Choroid plexus epithelial cell (primary cell): ENCODE measurements around the gene MLXIPL.
"Not testable (repeated sequence)": the region's sequence is repeated elsewhere in the genome, so short reads cannot be mapped to it uniquely, and the experiment has no call there.

ENCODE experiments used
- DNase-seq: peaks from one replicate; pipeline ENCODE4 v3.0.0-alpha.2; 2010; ENCODE audit warnings: low read depth
- H3K4me3 ChIP-seq: 2 replicates; pipeline ENCODE4 v1.5.1; 2011; ENCODE audit warnings: low read depth, mild to moderate bottlenecking, control low read depth, low read length, moderate library complexity
- TF ChIP-seq, protein P1 (sequence below): conservative IDR thresholded peaks from 2 replicates; pipeline ENCODE4 v1.5.1; 2011; ENCODE audit warnings: low read depth, mild to moderate bottlenecking, control low read depth, inconsistent platforms, low read length, moderate library complexity

MLXIPL gene

DNA sequence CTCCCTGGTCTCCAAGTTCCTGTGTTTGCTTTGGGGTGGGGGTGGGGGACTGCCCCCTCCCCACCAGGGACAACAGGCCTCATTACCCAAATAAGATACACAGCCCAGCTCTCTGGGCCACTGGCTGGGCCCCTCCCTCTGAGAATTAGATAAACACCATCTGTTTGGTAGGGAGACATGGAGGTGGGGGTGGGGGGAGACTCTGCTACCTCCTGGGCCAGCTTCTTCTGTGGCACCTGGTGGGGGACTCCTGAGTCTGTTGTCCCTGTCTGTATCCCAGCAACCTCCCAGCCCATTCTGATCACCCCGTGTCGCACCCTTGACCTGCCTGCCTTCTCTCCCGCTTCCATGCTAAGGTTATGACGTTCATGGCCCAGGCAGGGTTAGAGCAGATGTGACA is 5.8 kb downstream of the MLXIPL start:
- no peak for DNase-seq
- TF ChIP-seq, protein P1, sequence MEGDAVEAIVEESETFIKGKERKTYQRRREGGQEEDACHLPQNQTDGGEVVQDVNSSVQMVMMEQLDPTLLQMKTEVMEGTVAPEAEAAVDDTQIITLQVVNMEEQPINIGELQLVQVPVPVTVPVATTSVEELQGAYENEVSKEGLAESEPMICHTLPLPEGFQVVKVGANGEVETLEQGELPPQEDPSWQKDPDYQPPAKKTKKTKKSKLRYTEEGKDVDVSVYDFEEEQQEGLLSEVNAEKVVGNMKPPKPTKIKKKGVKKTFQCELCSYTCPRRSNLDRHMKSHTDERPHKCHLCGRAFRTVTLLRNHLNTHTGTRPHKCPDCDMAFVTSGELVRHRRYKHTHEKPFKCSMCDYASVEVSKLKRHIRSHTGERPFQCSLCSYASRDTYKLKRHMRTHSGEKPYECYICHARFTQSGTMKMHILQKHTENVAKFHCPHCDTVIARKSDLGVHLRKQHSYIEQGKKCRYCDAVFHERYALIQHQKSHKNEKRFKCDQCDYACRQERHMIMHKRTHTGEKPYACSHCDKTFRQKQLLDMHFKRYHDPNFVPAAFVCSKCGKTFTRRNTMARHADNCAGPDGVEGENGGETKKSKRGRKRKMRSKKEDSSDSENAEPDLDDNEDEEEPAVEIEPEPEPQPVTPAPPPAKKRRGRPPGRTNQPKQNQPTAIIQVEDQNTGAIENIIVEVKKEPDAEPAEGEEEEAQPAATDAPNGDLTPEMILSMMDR, result no peak
- H3K4me3 ChIP-seq, result no peak overlapping the region

DNA sequence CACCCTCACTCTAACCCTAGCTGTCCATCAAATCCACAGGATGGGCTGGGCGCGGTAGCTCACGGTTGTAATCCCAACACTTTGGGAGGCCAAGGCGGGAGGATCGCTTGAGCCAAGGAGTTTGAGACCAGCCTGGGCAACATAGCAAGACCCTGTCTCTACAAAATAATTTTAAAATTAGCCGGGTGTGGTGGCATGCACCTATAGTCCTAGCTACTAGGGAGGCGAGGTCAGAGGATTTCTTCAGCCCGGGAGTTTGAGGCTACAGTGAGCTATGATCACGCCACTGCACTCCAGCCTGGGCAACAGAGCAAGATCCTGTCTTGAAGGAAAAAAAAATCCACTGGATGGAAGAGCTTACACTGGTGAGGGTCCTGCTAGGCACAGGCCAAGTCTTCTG is 6.8 kb downstream of the MLXIPL start:
- not testable (repeated sequence) for DNase-seq, H3K4me3 ChIP-seq

DNA sequence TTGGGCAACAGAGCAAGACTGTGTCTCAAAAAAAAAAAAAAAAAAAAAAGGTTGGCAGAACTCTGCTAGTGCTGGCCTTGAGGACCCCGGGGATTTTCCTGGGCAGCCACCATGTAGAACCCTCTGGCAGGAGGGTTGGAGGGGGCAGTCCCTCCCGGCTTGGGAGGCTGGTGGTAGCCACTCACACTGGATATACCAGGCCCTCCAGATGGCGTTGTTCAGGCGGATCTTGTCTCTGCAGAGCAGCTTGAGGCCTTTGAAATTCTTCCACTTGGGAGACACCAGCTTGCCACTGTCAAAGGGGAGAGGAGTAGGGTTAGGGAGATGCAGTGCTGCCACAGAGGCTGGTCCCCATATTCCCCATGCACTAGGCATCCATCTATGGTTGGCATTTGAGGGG is 8.4 kb downstream of the MLXIPL start:
- TF ChIP-seq, protein P1, result peak; percentile 50
- DNase-seq, result peak; percentile 56
- no peak overlapping the region for H3K4me3 ChIP-seq

DNA sequence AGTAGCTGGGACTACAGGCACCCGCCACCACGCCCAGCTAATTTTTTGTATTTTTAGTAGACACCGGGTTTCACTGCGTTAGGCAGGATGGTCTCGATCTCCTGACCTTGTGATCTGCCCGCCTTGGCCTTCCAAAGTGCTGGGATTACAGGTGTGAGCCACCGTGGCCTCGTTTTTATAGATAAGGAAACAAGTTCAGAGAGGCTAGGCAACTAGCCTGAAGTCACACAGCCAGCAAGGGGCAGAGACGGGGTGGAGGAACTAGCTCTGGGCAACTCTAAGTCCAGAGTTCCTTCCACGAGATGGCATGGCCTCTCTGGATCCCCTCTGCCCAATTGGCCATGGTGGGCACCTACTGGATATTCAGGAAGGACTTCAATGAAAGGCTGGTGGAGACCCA is 9.4 kb downstream of the MLXIPL start:
- not testable (repeated sequence) for H3K4me3 ChIP-seq

DNA sequence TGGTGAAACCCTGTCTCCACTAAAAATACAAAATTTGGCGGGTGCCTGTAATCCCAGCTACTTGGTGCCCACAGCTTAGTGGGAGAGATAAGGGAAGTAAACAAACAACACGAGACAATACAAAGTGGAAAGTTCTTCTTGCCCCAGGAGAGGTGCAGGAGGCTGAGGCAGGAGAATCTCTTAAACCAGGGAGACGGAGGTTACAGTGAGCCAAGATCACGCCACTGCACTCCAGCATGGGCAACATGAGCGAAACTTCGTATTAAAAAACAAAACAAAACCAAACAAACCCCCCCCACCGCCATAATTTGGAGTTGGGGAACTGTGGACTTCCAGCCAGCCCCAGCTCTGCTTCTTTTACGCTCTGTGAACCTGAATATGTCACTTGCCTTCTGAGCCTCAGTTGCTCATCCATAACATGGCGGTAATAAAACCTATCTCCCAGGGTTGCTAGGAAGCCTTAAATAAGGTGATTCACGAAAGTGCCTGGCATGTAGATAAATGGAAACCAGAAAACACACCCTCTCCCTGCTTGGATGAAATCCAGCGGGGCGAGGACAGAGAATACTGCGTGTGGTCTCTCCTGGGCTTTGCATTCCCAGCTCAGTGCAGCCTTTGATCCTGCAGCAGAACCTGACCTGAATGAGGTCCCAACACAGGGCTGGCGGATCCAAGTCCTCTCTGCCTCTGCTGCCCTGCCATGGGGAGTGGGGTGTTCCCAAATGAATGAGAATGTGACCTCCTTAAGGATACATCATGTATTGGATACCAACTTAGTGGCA is 10.2 kb downstream of the MLXIPL start:
- H3K4me3 ChIP-seq, result no peak overlapping the region
- TF ChIP-seq, protein P1, result no peak
- no peak for DNase-seq

More for the DNA sequence above, 9.4 kb downstream of the MLXIPL start:
- not testable (repeated sequence) for DNase-seq

DNA sequence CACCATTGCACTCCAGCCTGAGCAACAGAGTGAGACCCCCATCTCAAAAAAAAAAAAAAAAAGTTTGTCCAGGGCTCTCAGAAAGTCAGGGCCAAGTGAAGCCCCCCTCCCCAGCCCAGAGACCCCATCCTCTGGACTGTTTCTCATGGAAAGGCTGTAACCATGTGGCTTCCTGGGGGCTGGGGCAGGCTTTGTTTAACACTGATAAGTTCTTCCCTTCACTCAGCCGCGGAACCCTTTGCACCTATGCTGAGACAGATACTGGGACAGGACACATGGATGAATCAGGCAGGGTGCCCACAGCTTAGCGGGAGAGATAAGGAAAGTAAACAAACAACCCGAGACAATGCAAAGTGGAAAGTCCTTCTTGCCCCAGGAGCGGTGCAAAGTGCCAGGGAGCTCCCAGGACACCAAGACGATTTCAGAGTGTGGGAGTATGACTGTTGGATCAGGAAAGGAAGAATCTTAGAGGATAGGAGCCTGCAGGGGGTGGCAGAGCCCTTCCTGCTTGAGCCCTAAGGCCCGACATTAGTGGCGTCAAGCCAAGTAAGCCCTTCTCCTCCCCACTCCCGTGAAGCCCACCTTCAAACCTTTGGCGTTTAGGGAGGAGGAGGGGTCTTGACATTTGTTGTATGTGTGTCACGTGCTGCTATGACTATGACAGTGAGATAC is 11.6 kb downstream of the MLXIPL start:
- TF ChIP-seq, protein P1, result peak; percentile 54
- DNase-seq, result peak; percentile 56
- no peak overlapping the region for H3K4me3 ChIP-seq

DNA sequence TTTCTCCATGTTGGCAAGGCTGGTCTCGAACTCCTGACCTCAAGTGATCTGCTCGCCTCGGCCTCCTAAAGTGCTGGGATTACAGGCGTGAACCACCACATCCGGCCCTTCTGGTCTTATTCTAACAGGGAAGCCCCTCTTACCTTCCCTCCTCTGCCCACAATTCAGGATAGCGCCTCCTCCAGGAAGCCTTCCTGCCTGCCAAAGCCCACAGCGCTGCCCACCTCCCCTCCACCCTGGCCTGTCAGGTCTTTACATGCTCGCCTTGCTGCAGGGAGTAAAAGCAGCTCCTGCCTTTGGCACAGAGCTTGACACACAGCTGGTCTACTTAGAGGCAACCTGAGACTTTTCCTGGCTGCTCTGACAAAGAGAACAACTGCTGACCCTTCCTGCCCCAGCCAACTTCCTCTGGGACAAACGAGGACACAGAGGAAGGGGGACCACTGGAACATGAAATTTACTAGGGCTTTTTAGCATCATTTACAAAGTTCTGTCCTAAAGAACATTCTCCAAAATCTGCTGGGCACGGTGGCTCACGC is 13.2 kb downstream of the MLXIPL start:
- TF ChIP-seq, protein P1, result no peak

DNA sequence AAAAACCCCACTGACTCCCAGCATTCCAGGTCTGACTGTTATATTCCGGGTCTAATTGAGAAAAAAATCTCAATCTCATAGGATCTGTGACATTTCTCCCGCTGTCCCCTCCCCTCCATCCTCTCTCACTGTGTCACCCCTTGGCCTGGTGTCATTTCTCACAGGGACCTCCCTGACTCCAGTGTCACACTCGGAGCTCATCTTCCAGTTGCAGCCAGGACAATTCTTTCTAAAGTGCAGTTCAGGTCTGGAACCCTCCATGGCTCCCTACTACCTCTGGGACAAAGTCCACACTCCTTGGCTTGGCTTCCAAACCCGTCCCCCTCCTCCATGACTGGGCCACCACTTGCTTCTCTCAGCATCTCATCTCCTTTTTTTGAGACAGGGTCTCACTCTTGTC is 14.2 kb downstream of the MLXIPL start:
- DNase-seq, result no peak
- H3K4me3 ChIP-seq, result no peak overlapping the region
- TF ChIP-seq, protein P1, result no peak

More for the DNA sequence above, 13.2 kb downstream of the MLXIPL start:
- H3K4me3 ChIP-seq, result no peak overlapping the region
- no peak for DNase-seq

DNA sequence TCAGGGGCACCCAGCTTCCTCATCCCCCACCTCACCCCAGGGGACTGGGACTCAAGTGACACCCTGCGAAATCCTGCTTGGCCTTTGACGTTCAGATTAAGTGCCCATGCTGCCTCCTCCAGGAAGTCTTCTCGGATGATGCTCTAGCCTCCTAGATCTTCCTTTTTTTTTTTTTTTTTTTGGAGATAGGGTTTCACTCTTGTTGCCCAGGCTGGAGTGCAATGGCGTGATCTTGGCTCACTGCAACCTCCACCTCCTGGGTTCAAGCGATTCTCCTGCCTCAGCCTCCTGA is 16.7 kb downstream of the MLXIPL start:
- H3K4me3 ChIP-seq, DNase-seq: not testable (repeated sequence)
